H9 (cell line): ENCODE data around the gene WNT3. TPM values are rescaled to one million over a fixed set of nuclear protein-coding genes. Genes with fewer than 3 reads are reported as not detected.

Experiments used
- DNase-seq: peaks from one replicate; pipeline ENCODE4 v3.0.0-alpha.2; 2017
- H2AFZ ChIP-seq: one replicate; pipeline ENCODE4 v1.6.1; 2013; ENCODE audit warnings: mild to moderate bottlenecking, low read length, control low read depth, moderate library complexity
- H2AK5ac ChIP-seq: 2 replicates; pipeline ENCODE4 v1.6.1; 2013; ENCODE audit warnings: low read length, control low read depth, mixed read lengths; ENCODE audit not compliant: insufficient read length
- H2BK120ac ChIP-seq: one replicate; pipeline ENCODE4 v1.6.1; 2013; ENCODE audit warnings: low read depth, mild to moderate bottlenecking, low read length, control low read depth, inconsistent platforms; ENCODE audit not compliant: poor library complexity, severe bottlenecking
- H2BK12ac ChIP-seq: 2 replicates; pipeline ENCODE4 v1.6.1; 2013; ENCODE audit warnings: low read length, control low read depth, mixed read lengths, low read depth; ENCODE audit not compliant: insufficient read length
- H2BK15ac ChIP-seq: 2 replicates; pipeline ENCODE4 v1.6.1; 2013; ENCODE audit warnings: low read depth, low read length, control low read depth
- H2BK20ac ChIP-seq: one replicate; pipeline ENCODE4 v1.6.1; 2013; ENCODE audit warnings: low read depth, mild to moderate bottlenecking, low read length, control low read depth, inconsistent platforms; ENCODE audit not compliant: poor library complexity, severe bottlenecking
- H2BK5ac ChIP-seq: 2 replicates; pipeline ENCODE4 v1.6.1; 2013; ENCODE audit warnings: low read length, control low read depth, mixed read lengths; ENCODE audit not compliant: insufficient read length
- H3K14ac ChIP-seq: 2 replicates; pipeline ENCODE4 v1.6.1; 2013; ENCODE audit warnings: low read length, control low read depth; ENCODE audit not compliant: insufficient read depth
- H3K18ac ChIP-seq: 2 replicates; pipeline ENCODE4 v1.6.1; 2013; ENCODE audit warnings: low read depth, mild to moderate bottlenecking, mixed read lengths, low read length, control low read depth; ENCODE audit not compliant: insufficient read length
- H3K23ac ChIP-seq: 2 replicates; pipeline ENCODE4 v1.6.1; 2013; ENCODE audit warnings: low read length, control low read depth, mixed read lengths, low read depth; ENCODE audit not compliant: insufficient read length
- H3K23me2 ChIP-seq: 2 replicates; pipeline ENCODE4 v1.6.1; 2013; ENCODE audit warnings: low read depth, mild to moderate bottlenecking, mixed read lengths, low read length, control low read depth; ENCODE audit not compliant: insufficient read length, poor library complexity, severe bottlenecking
- H3K27ac ChIP-seq: 2 replicates; pipeline ENCODE4 v1.5.1; 2013; ENCODE audit warnings: low read length, control low read depth, mixed read lengths, low read depth; ENCODE audit not compliant: insufficient read length
- H3K27me3 ChIP-seq: 2 replicates; pipeline ENCODE4 v1.6.1; 2013; ENCODE audit warnings: low read length, control low read depth, inconsistent platforms; ENCODE audit not compliant: insufficient read depth
- H3K4ac ChIP-seq: 2 replicates; pipeline ENCODE4 v1.6.1; 2013; ENCODE audit warnings: low read depth, mild to moderate bottlenecking, control low read depth, inconsistent platforms, low read length, moderate library complexity
- H3K4me1 ChIP-seq: 2 replicates; pipeline ENCODE4 v1.6.1; 2013; ENCODE audit warnings: low read length, control low read depth, inconsistent platforms; ENCODE audit not compliant: insufficient read depth
- H3K4me2 ChIP-seq: 2 replicates; pipeline ENCODE4 v1.6.1; 2013; ENCODE audit warnings: low read length, control low read depth, mixed read lengths; ENCODE audit not compliant: insufficient read length, insufficient read depth
- H3K56ac ChIP-seq: 2 replicates; pipeline ENCODE4 v1.6.1; 2013; ENCODE audit warnings: low read depth, mild to moderate bottlenecking, mixed read lengths, low read length, control low read depth; ENCODE audit not compliant: insufficient read length
- H3K79me1 ChIP-seq: 2 replicates; pipeline ENCODE4 v1.6.1; 2013; ENCODE audit warnings: low read depth, mild to moderate bottlenecking, moderate library complexity, low read length, control low read depth, inconsistent platforms; ENCODE audit not compliant: insufficient read depth, poor library complexity, severe bottlenecking
- H3K79me2 ChIP-seq: 2 replicates; pipeline ENCODE4 v1.6.1; 2013; ENCODE audit warnings: low read length, control low read depth, inconsistent platforms; ENCODE audit not compliant: insufficient read depth
- H3K9ac ChIP-seq: 2 replicates; pipeline ENCODE4 v1.6.1; 2013; ENCODE audit warnings: low read length, control low read depth, mixed read lengths; ENCODE audit not compliant: insufficient read length; ENCODE audit errors: extremely low read depth
- H3K9me3 ChIP-seq: one replicate; pipeline ENCODE4 v1.6.1; 2013; ENCODE audit warnings: low read depth, low read length, inconsistent platforms; ENCODE audit not compliant: control insufficient read depth
- H3T11ph ChIP-seq: one replicate; pipeline ENCODE4 v1.6.1; 2013; ENCODE audit warnings: mild to moderate bottlenecking, low read length, control low read depth, inconsistent platforms
- H4K20me1 ChIP-seq: one replicate; pipeline ENCODE4 v1.6.1; 2013; ENCODE audit not compliant: control insufficient read depth, insufficient read length, insufficient read depth
- H4K5ac ChIP-seq: 2 replicates; pipeline ENCODE4 v1.6.1; 2013; ENCODE audit warnings: low read depth, mild to moderate bottlenecking, mixed read lengths, low read length, control low read depth; ENCODE audit not compliant: insufficient read length
- H4K8ac ChIP-seq: replicated peaks from 2 replicates; pipeline ENCODE4 v1.6.1; 2013; ENCODE audit warnings: low read length, control low read depth, mixed read lengths, low read depth; ENCODE audit not compliant: insufficient read length
- H4K91ac ChIP-seq: 2 replicates; pipeline ENCODE4 v1.6.1; 2013; ENCODE audit warnings: low read depth, mild to moderate bottlenecking, moderate library complexity, mixed read lengths, low read length, control low read depth; ENCODE audit not compliant: insufficient read length
- H3K27ac Mint-ChIP-seq, 3 experiments: 2 replicates in 2 of 3; 3 replicates in 1 of 3; pipeline ENCODE4 v1.8.0; 2020 to 2021; ENCODE audit warnings: mixed read lengths in 3 of 3, mild to moderate bottlenecking in 1 of 3, moderate library complexity in 1 of 3
- H3K27me3 Mint-ChIP-seq: 2 replicates; pipeline ENCODE4 v1.8.0; 2021; ENCODE audit warnings: low read depth, mild to moderate bottlenecking, moderate library complexity, mixed read lengths
- H3K36me3 Mint-ChIP-seq, 3 experiments: 2 replicates in 2 of 3; 3 replicates in 1 of 3; pipeline ENCODE4 v1.8.0; 2020 to 2021; ENCODE audit warnings: low read depth in 3 of 3, mixed read lengths in 3 of 3; ENCODE audit not compliant: insufficient read depth in 1 of 3
- H3K4me1 Mint-ChIP-seq, 2 experiments: 2 replicates each; pipeline ENCODE4 v1.8.0; 2020; ENCODE audit warnings: mixed read lengths in 2 of 2
- H3K4me3 Mint-ChIP-seq, 2 experiments: 2 replicates in 1 of 2; 3 replicates in 1 of 2; pipeline ENCODE4 v1.8.0; 2020 to 2021; ENCODE audit warnings: mild to moderate bottlenecking in 2 of 2, mixed read lengths in 2 of 2, moderate library complexity in 1 of 2
- H3K9me3 Mint-ChIP-seq, 2 experiments: 2 replicates in 1 of 2; 3 replicates in 1 of 2; pipeline ENCODE4 v1.8.0; 2020; ENCODE audit warnings: mild to moderate bottlenecking in 2 of 2, mixed read lengths in 2 of 2, moderate library complexity in 1 of 2
- whole genome bisulfite sequencing: extraction: QIAGEN DNeasy Blood & Tissue Kit; methylation state at CpG from one replicate; pipeline ENCODE4 v1.1.7; 2013; ENCODE audit warnings: missing lambda C conversion rate, low lambda C conversion rate, mixed read lengths; ENCODE audit not compliant: insufficient read length; ENCODE audit errors: extremely low coverage; 5-methylcytosine and 5-hydroxymethylcytosine counted together
- total RNA-seq: library from RNA; stranded (reverse); gene quantifications from 2 replicates; pipeline ENCODE4 v1.2.1, GENCODE V29; 2021
- TF ChIP-seq, protein P1 (sequence below): fragments of 200-600 bp; sonication (generic); conservative IDR thresholded peaks from 3 replicates; pipeline ENCODE4 v1.8.0; 2021; ENCODE audit warnings: antibody characterized with exemption, mild to moderate bottlenecking

The WNT3 gene
- total RNA-seq, 1 experiment from 2014 or later: 22.4 TPM

GRCh38 chr17:46792071-46792470 lies 26.4 kb downstream of the WNT3 start:
- no peak overlapping the region for H3K23ac ChIP-seq

More at GRCh38 chr17:46792071-46792470, 26.4 kb downstream of the WNT3 start:
- no peak overlapping the region for H2BK5ac ChIP-seq
- Mint-ChIP-seq H3K9me3 (peaks cover 5 to 12% of the 10 kb centered on the region in 2 experiments; a peak in 4 of 5 replicates), H3K36me3 (peaks cover 2 to 20% (median 9%) of the 10 kb centered on the region in 3 experiments; a peak in 5 of 7 replicates), H3K27ac (no peak overlapping the region), H3K4me1 (peaks cover 29 to 31% of the 10 kb centered on the region in 2 experiments), H3K27me3 (peaks cover 69% of the 10 kb centered on the region), H3K4me3 (no peak overlapping the region)
- no peak overlapping the region for H3K18ac ChIP-seq
- H3K79me1 ChIP-seq: no peaks in the 10 kb centered on the region
- no peaks in the 10 kb centered on the region for H3K79me2 ChIP-seq
- H2AFZ ChIP-seq: no peak overlapping the region
- H3K27ac ChIP-seq: no peak overlapping the region
- H3K9ac ChIP-seq: no peak overlapping the region
- no peak overlapping the region for H3K4me2 ChIP-seq
- no peak overlapping the region for H3K56ac ChIP-seq
- no peaks in the 10 kb centered on the region; the same call in 1 of the 2 replicates for H3K27me3 ChIP-seq
- no peak overlapping the region for H2BK20ac ChIP-seq
- no peak overlapping the region for H3T11ph ChIP-seq
- DNase-seq: no peak
- H3K4me1 ChIP-seq: 0 out of 2 replicates have a peak, but pooled peaks cover 2% of the 10 kb centered on the region
- TF ChIP-seq, protein P1, sequence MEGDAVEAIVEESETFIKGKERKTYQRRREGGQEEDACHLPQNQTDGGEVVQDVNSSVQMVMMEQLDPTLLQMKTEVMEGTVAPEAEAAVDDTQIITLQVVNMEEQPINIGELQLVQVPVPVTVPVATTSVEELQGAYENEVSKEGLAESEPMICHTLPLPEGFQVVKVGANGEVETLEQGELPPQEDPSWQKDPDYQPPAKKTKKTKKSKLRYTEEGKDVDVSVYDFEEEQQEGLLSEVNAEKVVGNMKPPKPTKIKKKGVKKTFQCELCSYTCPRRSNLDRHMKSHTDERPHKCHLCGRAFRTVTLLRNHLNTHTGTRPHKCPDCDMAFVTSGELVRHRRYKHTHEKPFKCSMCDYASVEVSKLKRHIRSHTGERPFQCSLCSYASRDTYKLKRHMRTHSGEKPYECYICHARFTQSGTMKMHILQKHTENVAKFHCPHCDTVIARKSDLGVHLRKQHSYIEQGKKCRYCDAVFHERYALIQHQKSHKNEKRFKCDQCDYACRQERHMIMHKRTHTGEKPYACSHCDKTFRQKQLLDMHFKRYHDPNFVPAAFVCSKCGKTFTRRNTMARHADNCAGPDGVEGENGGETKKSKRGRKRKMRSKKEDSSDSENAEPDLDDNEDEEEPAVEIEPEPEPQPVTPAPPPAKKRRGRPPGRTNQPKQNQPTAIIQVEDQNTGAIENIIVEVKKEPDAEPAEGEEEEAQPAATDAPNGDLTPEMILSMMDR: no peak
- no peak overlapping the region for H2BK12ac ChIP-seq
- H4K91ac ChIP-seq: no peak overlapping the region
- no CpG with 5 or more reads among the region's 4 CpGs for WGBS
- H2AK5ac ChIP-seq: no peak overlapping the region
- no peaks in the 10 kb centered on the region for H4K20me1 ChIP-seq
- no peak overlapping the region for H3K14ac ChIP-seq
- no peaks in the 10 kb centered on the region for H3K23me2 ChIP-seq
- no peak overlapping the region for H4K8ac ChIP-seq
- no peak overlapping the region for H4K5ac ChIP-seq
- H2BK120ac ChIP-seq: no peak overlapping the region
- no peak overlapping the region for H3K4ac ChIP-seq
- H2BK15ac ChIP-seq: no peak overlapping the region
- H3K9me3 ChIP-seq: no peaks in the 10 kb centered on the region
